H1 (cell line): ENCODE measurements around the gene MYPN. TPM values are rescaled to one million over a fixed set of nuclear protein-coding genes. Genes with fewer than 3 reads are reported as not detected.

ENCODE experiments used
- CTCF ChIA-PET: fragments of 300-600 bp; sonication (Branson Sonifier 250); formaldehyde crosslinking; loops from one replicate; lab custom pipeline; 2021; ENCODE audit not compliant: partially characterized antibody; lab: Charles Lee
- POLR2A ChIA-PET: fragments of 300-600 bp; sonication (Branson Sonifier 250); formaldehyde crosslinking; loops from one replicate; lab custom pipeline; 2021; ENCODE audit warnings: inconsistent platforms; ENCODE audit not compliant: partially characterized antibody; lab: Charles Lee
- DNase-seq, 2 experiments: peaks; one replicate each; pipeline versions ENCODE4 v3.0.0 to v3.0.0-alpha.2; 2010 to 2022; ENCODE audit warnings: low spot score in 2 of 2, low read depth in 1 of 2, mixed read lengths in 1 of 2
- FAIRE-seq: peaks from 2 replicates; lab custom pipeline; 2011; peaks lifted over from hg19 to GRCh38; lab: Jason Lieb, UNC
- H2AFZ ChIP-seq: 2 replicates; pipeline ENCODE4 v1.8.1; 2012; ENCODE audit warnings: low read length, inconsistent platforms
- H2AK5ac ChIP-seq: 2 replicates; pipeline ENCODE4 v1.6.1; 2013; ENCODE audit warnings: low read depth, low read length
- H2BK120ac ChIP-seq: replicated peaks from 2 replicates; pipeline ENCODE3; 2013; ENCODE audit warnings: low read depth, low read length, inconsistent platforms
- H2BK12ac ChIP-seq: 2 replicates; pipeline ENCODE4 v1.6.1; 2013; ENCODE audit warnings: low read depth, low read length
- H2BK15ac ChIP-seq: 2 replicates; pipeline ENCODE4 v1.6.1; 2013; ENCODE audit warnings: low read length
- H2BK20ac ChIP-seq: 2 replicates; pipeline ENCODE4 v1.6.1; 2013; ENCODE audit warnings: low read length
- H2BK5ac ChIP-seq: 2 replicates; pipeline ENCODE4 v1.6.1; 2013; ENCODE audit warnings: low read depth, low read length
- H3K14ac ChIP-seq: 2 replicates; pipeline ENCODE4 v1.6.1; 2013; ENCODE audit warnings: inconsistent platforms; ENCODE audit not compliant: insufficient read length
- H3K18ac ChIP-seq: 2 replicates; pipeline ENCODE4 v1.6.1; 2013; ENCODE audit warnings: low read length; ENCODE audit errors: extremely low read depth
- H3K23ac ChIP-seq: 2 replicates; pipeline ENCODE4 v1.6.1; 2013; ENCODE audit warnings: inconsistent platforms; ENCODE audit not compliant: insufficient read length
- H3K23me2 ChIP-seq: 2 replicates; pipeline ENCODE4 v1.6.1; 2013; ENCODE audit warnings: low read depth, low read length
- H3K27ac ChIP-seq: 2 replicates; pipeline ENCODE4 v1.6.1; 2011; ENCODE audit warnings: low read depth, low read length, inconsistent platforms
- H3K27me3 ChIP-seq, 4 experiments: replicated peaks in 1 of 4; 1 replicate in 1 of 4; 2 replicates in 3 of 4; pipeline versions ENCODE4 v1.6.1 to v1.8.1; 2011 to 2013; ENCODE audit warnings: low read length in 3 of 4, mild to moderate bottlenecking in 3 of 4, inconsistent platforms in 2 of 4, mixed read lengths in 2 of 4, moderate library complexity in 1 of 4; ENCODE audit not compliant: control insufficient read depth in 3 of 4, insufficient read depth in 3 of 4; ENCODE audit errors: extremely low read depth in 1 of 4
- H3K36me3 ChIP-seq, 4 experiments: 2 replicates each; pipeline versions ENCODE4 v1.6.1 to v1.8.1; 2011 to 2013; ENCODE audit warnings: mild to moderate bottlenecking in 4 of 4, low read length in 3 of 4, moderate library complexity in 2 of 4, control low read depth in 1 of 4, inconsistent platforms in 1 of 4; ENCODE audit not compliant: insufficient read depth in 4 of 4, control insufficient read depth in 2 of 4
- H3K4ac ChIP-seq: replicated peaks from 2 replicates; pipeline ENCODE3; 2013; ENCODE audit warnings: low read length, low read depth, mixed read lengths, inconsistent platforms; ENCODE audit not compliant: insufficient read length
- H3K4me1 ChIP-seq, 4 experiments: replicated peaks in 1 of 4; 1 replicate in 1 of 4; 2 replicates in 3 of 4; pipeline versions ENCODE4 v1.6.1 to v1.8.1; 2011 to 2013; ENCODE audit warnings: low read length in 3 of 4, inconsistent platforms in 2 of 4, mixed read lengths in 1 of 4; ENCODE audit not compliant: insufficient read depth in 4 of 4, control insufficient read depth in 3 of 4
- H3K4me2 ChIP-seq, 2 experiments: 2 replicates each; pipeline versions ENCODE4 v1.6.1 to v1.8.1; 2011 to 2013; ENCODE audit warnings: low read depth in 2 of 2, low read length in 2 of 2, control low read depth in 1 of 2, inconsistent platforms in 1 of 2, mild to moderate bottlenecking in 1 of 2; ENCODE audit not compliant: insufficient read depth in 1 of 2
- H3K4me3 ChIP-seq, 4 experiments: fragments of 200-600, 300-600 bp in 1 of 4; sonication (generic), shearing (Covaris generic), sonication (Bioruptor Twin) in 1 of 4; 2 replicates each; pipeline versions ENCODE4 v1.5.1 to v1.8.1; 2011 to 2016; ENCODE audit warnings: low read length in 4 of 4, low read depth in 3 of 4, control low read depth in 2 of 4, inconsistent platforms in 2 of 4, mild to moderate bottlenecking in 2 of 4, mixed read lengths in 1 of 4, moderate library complexity in 1 of 4; ENCODE audit not compliant: insufficient read depth in 2 of 4; ENCODE audit errors: extremely low read depth in 1 of 4
- H3K56ac ChIP-seq: replicated peaks from 2 replicates; pipeline ENCODE3; 2013; ENCODE audit warnings: low read depth, mild to moderate bottlenecking, mixed read lengths, low read length, inconsistent platforms; ENCODE audit not compliant: insufficient read length
- H3K79me1 ChIP-seq: 2 replicates; pipeline ENCODE4 v1.6.1; 2013; ENCODE audit warnings: low read depth, low read length, control low read depth
- H3K79me2 ChIP-seq, 2 experiments: 2 replicates each; pipeline versions ENCODE4 v1.6.1 to v1.8.1; 2012 to 2013; ENCODE audit warnings: low read length in 2 of 2, mild to moderate bottlenecking in 2 of 2, inconsistent platforms in 1 of 2; ENCODE audit not compliant: insufficient read depth in 2 of 2, control insufficient read depth in 1 of 2
- H3K9ac ChIP-seq, 4 experiments: replicated peaks in 1 of 4; 1 replicate in 1 of 4; 2 replicates in 3 of 4; pipeline versions ENCODE4 v1.6.1 to v1.8.1; 2011 to 2013; ENCODE audit warnings: low read depth in 3 of 4, low read length in 3 of 4, control low read depth in 2 of 4, mild to moderate bottlenecking in 2 of 4, moderate library complexity in 2 of 4, inconsistent platforms in 1 of 4; ENCODE audit errors: extremely low read depth in 1 of 4
- H3K9me3 ChIP-seq, 2 experiments: 2 replicates each; pipeline versions ENCODE4 v1.6.1 to v1.8.1; 2012 to 2013; ENCODE audit warnings: mild to moderate bottlenecking in 2 of 2, moderate library complexity in 2 of 2, control low read depth in 1 of 2, inconsistent platforms in 1 of 2, low read depth in 1 of 2, low read length in 1 of 2, mixed read lengths in 1 of 2; ENCODE audit not compliant: insufficient read depth in 2 of 2
- H4K20me1 ChIP-seq, 2 experiments: replicated peaks in 1 of 2; 2 replicates each; pipeline versions ENCODE3 to v1.8.1; 2011 to 2013; ENCODE audit warnings: inconsistent platforms in 2 of 2, low read length in 2 of 2, mild to moderate bottlenecking in 1 of 2; ENCODE audit not compliant: insufficient read depth in 2 of 2, control insufficient read depth in 1 of 2
- H4K5ac ChIP-seq: 2 replicates; pipeline ENCODE4 v1.6.1; 2013; ENCODE audit warnings: low read length, low read depth, mixed read lengths, inconsistent platforms; ENCODE audit not compliant: insufficient read length
- H4K8ac ChIP-seq: 2 replicates; pipeline ENCODE4 v1.8.0; 2013; ENCODE audit warnings: mild to moderate bottlenecking, moderate library complexity, low read length, inconsistent platforms; ENCODE audit not compliant: insufficient read depth; ENCODE audit errors: extremely low read depth
- H4K91ac ChIP-seq: replicated peaks from 2 replicates; pipeline ENCODE3; 2013; ENCODE audit warnings: low read length, mixed read lengths, inconsistent platforms; ENCODE audit not compliant: insufficient read length
- ATF3 ChIP-seq: IDR thresholded peaks from 2 replicates; pipeline ENCODE4 v1.6.1; 2011; ENCODE audit warnings: low read depth, mild to moderate bottlenecking, low read length; ENCODE audit not compliant: insufficient read depth
- BCL11A ChIP-seq, 2 experiments: IDR thresholded peaks; one replicate each; pipeline ENCODE4 v1.6.1; 2011; ENCODE audit warnings: low read depth in 2 of 2, low read length in 2 of 2, mild to moderate bottlenecking in 2 of 2
- CBX8 ChIP-seq: fragments of 300-800, 300-1000 bp; sonication (generic); IDR thresholded peaks from 2 replicates; pipeline ENCODE4 v1.7.1; 2016; ENCODE audit warnings: low read depth, low read length, borderline replicate concordance
- CHD2 ChIP-seq: IDR thresholded peaks from 2 replicates; pipeline ENCODE4 v1.6.1; 2012; ENCODE audit warnings: low read length, improper control_type of control experiment
- EGR1 ChIP-seq: IDR thresholded peaks from 2 replicates; pipeline ENCODE4 v1.6.1; 2011; ENCODE audit warnings: low read depth, low read length, borderline replicate concordance
- GTF2F1 ChIP-seq: IDR thresholded peaks from 2 replicates; pipeline ENCODE4 v1.6.1; 2012; ENCODE audit warnings: low read depth, low read length, improper control_type of control experiment, borderline replicate concordance
- POU5F1 ChIP-seq: IDR thresholded peaks from 2 replicates; pipeline ENCODE4 v1.6.1; 2011; ENCODE audit warnings: low read depth, mild to moderate bottlenecking, low read length, moderate library complexity
- SIX5 ChIP-seq: IDR thresholded peaks from 2 replicates; pipeline ENCODE4 v1.6.1; 2011; ENCODE audit warnings: mild to moderate bottlenecking, low read depth, low read length
- SP4 ChIP-seq: IDR thresholded peaks from 2 replicates; pipeline ENCODE4 v1.6.1; 2012; ENCODE audit warnings: low read length, inconsistent platforms
- TCF12 ChIP-seq: IDR thresholded peaks from 2 replicates; pipeline ENCODE4 v1.6.1; 2011; ENCODE audit warnings: low read depth, mild to moderate bottlenecking, low read length
- WGBS, 2 experiments: shearing (Covaris generic) in 1 of 2; methylation state at CpG; one replicate each; pipeline versions ENCODE4 v1.1.6 to v1.1.7; 2013 to 2015; ENCODE audit warnings: low lambda C conversion rate in 2 of 2, mixed read lengths in 2 of 2, inconsistent platforms in 1 of 2, low coverage in 1 of 2, missing lambda C conversion rate in 1 of 2; ENCODE audit not compliant: insufficient replicate concordance in 2 of 2, insufficient coverage in 1 of 2, insufficient read length in 1 of 2; ENCODE audit errors: extremely low coverage in 1 of 2, missing lambda C conversion rate in 1 of 2; 5-methylcytosine and 5-hydroxymethylcytosine counted together
- polyA plus RNA-seq, 7 experiments: library from polyadenylated mRNA; depleted of rRNA in 3 of 7; stranded (reverse) in 5 of 7; unstranded in 2 of 7; fragments of >200 nt in 5 of 7; fragments of 200-250 nt in 2 of 7; gene quantifications; 1 replicate in 5 of 7; 2 replicates in 1 of 7; 4 replicates in 1 of 7; pipeline versions ENCODE4 v1.2.1 to v1.2.3, GENCODE V29; 2011 to 2013; ENCODE audit warnings: missing spikeins in 2 of 7, mixed read lengths in 2 of 7
- total RNA-seq: library from RNA; stranded (reverse); fragmentation: NEBNext Ultra II Directional; extraction: Animal tissue kit (Norgen Biotek cat#: 25700); gene quantifications from 2 replicates; pipeline ENCODE4 v1.2.1, GENCODE V29; 2021

Gene MYPN
- total and polyA plus RNA-seq, 2 of the 8 experiments (the other 6 are each of a cell fraction or from before 2014, with no cell fraction given): not detected

GRCh38 chr10:68103901-68104300, 5.4 kb upstream of the MYPN start:
- 93% methylated on average over 3 of the region's 3 CpGs; no CpG with 5 or more reads in 1 of the 2 experiments for WGBS, 2 experiments
- no peaks in the 10 kb centered on the region for H4K20me1 ChIP-seq
- TF ChIP-seq CBX8 (no peak), CHD2 (no peak), EGR1 (no peak), ATF3 (no peak), BCL11A (IDR thresholded peaks at IDR 0.05; ENCODE audit: low read depth in 2 of 2, low read length in 2 of 2) (no peak), TCF12 (no peak), SP4 (no peak), POU5F1 (no peak), SIX5 (no peak), GTF2F1 (no peak)

More at GRCh38 chr10:68103901-68104300, 5.4 kb upstream of the MYPN start:
- H4K5ac ChIP-seq: no peak overlapping the region
- DNase-seq (no peak), FAIRE-seq (no peak)
- ChIA-PET POLR2A (no interaction called here), CTCF (no interaction called here)
- no peaks in the 10 kb centered on the region for H3K27me3 ChIP-seq
- peak overlapping the region; percentile 67 for H2AFZ ChIP-seq
- no peaks in the 10 kb centered on the region for H3K4me1 ChIP-seq
- H3K36me3 ChIP-seq: no peaks in the 10 kb centered on the region
- no peak overlapping the region for H3K27ac ChIP-seq
- no peaks in the 10 kb centered on the region for H3K9me3 ChIP-seq
- no peak overlapping the region for H3K14ac ChIP-seq
- H2BK15ac ChIP-seq: no peak overlapping the region
- no peak overlapping the region for H3K23ac ChIP-seq
- no peaks in the 10 kb centered on the region for H3K23me2 ChIP-seq
- no peak overlapping the region for H3K18ac ChIP-seq
- no peak overlapping the region for H4K91ac ChIP-seq
- no peak overlapping the region for H2BK20ac ChIP-seq
- no peak overlapping the region for H3K4me3 ChIP-seq
- no peak overlapping the region for H3K4ac ChIP-seq
- H2BK120ac ChIP-seq: no peak overlapping the region
- H3K4me2 ChIP-seq: no peak overlapping the region
- H4K8ac ChIP-seq: no peak overlapping the region
- no peak overlapping the region for H3K9ac ChIP-seq
- H3K79me2 ChIP-seq: no peaks in the 10 kb centered on the region
- no peak overlapping the region for H2AK5ac ChIP-seq
- no peaks in the 10 kb centered on the region for H3K79me1 ChIP-seq
- H2BK12ac ChIP-seq: no peak overlapping the region
- H3K56ac ChIP-seq: no peak overlapping the region
- no peak overlapping the region for H2BK5ac ChIP-seq
